Stimulated activated CD4-positive, alpha-beta T cell treated with anti-CD3 and anti-CD28 coated beads, Interleukin-4, amount 100 ng/mL, for 24 hours (primary cell): Measurements from ENCODE around the gene PPT1.

Source experiments
- DNase-seq: peaks from one replicate; pipeline ENCODE4 v3.0.0-alpha.2; 2020

Gene PPT1

DNA sequence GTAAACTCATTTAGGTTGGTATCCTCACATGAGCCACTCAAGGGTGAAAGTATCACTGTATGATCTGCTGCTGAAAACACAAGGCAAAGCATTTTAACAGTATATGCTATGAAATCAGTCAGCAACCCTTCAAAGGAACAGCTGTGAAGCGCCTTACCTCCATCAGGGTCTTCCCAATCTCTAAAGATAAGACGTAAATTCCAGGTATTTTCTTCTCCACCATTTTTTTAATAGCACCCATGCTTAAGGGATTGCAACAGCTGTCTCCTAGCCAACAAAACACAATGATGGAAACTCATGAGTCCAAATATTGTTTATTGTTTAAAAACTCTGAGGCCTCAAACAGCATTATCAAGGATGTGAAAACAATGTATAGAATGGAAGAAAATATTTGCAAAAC, 4.8 kb downstream of the PPT1 start:
- DNase-seq: no peak

DNA sequence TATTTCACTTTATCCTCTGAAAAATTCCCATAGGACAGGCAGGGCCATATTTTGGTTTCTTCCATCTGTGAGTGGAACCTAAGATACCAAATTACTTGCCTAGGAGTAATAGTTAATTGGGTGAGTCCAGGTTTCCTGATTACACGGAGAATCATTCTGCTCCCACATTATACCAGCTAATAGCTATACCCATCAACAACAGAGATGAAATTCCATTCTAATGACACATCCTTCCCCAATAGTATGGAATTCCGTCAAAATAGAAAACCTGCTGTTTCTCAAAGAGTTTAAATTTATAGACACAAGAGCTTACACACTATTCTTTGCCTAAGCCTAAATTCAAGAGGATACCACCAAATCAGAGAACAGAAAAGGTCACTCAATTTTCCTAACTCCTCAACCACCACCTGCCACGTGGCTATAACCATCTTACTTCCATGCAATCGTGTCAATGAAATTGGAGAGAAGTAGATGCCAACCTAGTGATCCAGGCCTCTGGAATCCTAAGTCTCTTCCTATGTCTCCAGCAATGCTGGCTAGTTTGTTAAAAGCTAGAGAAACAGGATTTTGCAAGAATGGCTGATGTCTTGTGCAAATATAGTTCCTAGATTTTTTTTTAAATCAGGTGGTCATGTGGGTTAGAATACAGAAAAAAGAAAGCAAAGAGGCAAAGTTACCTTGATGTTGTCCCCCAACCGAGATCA, 6.2 kb downstream of the PPT1 start:
- no peak for DNase-seq

DNA sequence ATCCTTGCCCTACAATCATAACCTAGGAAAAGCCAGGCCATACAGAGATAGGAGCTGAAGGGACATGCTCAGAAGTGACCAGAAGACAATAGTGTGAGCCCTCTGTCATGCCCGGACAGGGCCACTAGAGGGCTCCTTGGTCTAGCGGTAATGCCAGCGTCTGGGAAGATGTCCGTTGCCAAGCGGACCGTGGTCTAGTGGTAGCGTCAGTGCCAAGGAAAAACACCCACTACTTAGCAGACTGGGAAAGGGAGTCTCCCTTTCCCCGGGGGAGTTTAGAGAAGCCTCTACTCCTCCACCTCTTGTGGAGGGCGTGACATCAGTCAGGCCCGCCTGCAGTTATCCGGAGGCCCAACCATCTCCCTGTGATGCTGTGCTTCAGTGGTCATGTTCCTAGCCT, 12.3 kb downstream of the PPT1 start:
- peak; percentile 38 for DNase-seq

DNA sequence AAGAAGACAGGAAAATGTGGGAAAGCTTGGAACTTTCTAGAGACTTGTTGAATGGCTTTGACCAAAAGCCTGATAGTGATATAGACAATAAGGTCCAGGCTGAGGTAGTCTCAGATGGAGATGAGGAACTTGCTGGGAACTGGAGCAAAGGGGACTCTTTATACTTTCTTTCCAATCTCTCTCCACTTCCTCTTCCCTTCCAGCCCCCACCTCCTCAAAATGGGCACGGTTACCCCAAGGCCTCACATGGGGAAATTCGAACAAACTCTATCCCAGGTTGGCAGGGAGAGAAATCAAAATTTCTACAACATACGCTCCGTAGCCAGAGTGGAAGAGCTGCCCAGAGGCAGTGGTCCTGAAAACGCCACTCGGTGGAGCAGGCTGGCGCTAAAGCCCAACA, 15.2 kb downstream of the PPT1 start:
- no peak for DNase-seq

DNA sequence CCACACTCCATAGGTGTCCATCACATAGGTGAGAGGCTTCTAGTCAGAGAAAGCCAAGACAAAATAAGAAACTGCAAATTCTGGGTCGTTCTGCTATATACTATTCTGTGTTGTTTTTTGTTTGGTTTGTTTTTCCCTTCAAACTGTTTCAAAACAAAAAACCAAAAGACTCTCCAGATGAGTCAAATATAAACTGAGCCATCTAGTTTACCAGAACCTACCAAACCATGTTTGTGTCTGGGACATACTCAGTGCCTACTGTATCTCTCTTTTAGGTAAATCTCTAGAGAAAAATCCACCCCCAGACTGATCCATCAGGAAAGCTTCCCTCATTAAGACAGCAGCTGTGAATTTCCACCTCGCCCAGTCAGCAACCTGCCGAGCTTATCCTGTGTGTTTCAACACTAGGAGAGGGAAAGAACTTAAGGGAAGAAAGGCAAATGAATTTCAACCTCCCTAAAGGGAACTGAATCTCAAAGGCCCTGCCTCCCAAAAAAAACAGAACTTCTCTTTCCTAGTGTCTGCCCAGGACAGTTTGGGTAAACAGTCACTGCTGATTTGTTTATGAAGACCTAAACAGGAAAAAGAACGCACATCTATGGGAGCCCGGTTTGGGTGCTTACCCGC, 17.2 kb downstream of the PPT1 start:
- DNase-seq: no peak

DNA sequence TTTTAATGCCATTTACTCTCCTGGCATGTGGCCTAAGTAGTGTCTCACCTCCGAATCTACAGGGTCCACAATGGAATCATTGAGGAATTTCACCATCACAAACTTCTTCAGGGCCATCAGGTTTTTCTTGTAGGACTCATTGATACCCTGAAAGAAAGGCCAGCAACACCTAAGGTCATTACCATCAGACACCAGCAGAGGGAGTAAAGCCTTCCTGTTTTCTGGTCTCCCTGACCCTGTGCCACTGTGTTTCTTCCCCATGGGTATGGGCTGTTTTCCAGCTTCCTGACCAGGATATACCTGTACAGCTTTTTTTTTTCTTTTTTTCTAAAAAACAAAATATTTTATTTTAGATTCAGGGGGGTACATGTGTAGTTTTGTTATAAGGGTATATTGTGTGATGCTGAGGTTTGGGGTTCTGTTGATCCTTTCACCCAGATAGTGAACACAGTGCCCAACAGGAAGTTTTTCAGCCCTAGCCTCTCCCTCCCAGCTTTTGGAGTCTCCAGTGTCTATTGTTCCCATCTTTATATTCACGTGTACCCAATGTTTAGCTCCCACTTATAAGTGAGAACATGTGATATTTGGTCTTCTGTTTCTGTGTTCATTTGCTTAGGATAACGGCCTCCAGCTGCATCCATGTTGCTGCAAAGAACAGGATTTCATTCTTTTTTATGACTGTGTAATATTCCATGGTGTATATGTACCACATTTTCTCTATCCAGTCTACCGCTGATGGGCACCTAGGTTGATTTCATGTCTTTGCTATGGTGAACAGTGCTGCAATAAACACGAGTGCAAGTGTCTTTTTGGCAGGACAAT, 18.3 kb downstream of the PPT1 start:
- DNase-seq: peak; percentile 64

DNA sequence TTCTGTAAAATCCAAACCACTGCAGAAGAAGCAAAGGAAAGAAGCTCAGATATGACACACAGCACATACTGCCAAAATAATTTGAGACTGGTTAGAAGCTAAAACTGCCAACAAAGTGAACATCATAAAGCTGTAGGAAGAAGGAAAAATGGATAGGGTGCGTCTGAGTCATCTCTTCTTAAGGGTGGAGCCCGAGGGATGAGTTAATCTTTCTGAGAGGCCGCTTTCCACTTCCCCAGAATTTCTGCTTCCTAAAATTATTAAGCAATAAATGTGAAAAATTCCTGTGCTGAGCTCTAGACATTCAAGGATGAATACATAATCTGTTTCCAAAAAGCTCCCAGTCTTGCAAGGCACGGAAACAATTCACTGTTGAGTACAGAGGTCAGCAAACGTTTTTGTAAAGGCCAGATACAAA, 20.1 kb downstream of the PPT1 start:
- no peak for DNase-seq

DNA sequence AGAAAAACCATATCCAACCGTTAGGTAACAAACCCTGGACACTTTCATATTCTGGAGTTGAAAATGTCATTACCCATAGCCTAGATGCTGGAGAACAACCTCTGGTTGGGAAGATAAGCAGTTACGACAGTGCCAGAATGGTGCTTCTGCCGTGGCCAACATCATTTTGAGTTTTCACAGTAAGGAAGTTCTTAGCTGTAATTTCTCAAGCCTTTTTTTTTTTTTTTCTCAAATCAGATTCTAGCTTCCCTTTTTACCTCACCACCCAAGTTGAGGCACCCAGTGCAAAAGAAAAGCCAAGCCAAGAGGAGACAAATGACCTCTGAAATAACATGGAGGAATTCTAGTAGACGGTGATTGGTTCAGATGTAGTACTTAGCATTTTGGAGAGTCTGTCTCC, 21.8 kb downstream of the PPT1 start:
- DNase-seq: no peak

DNA sequence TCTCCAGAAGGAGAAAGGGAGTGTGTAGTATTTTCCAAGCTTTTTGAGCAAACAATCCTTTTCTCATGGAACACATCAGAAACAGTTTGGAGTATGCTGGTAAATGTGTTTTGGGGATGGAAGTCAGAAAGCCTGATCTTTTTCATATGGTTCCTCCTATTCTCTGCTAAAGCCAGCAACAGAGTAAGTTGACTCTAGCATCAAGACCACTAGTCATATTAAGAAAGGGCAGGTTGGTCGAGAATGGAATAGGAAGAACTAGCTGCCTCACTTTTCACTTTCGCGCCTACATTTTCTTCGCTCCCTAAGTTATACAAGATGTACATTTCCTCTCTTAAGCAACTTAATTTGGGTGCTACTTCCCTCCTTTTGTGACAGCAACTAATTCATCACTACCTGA, 24.0 kb downstream of the PPT1 start:
- no peak for DNase-seq

DNA sequence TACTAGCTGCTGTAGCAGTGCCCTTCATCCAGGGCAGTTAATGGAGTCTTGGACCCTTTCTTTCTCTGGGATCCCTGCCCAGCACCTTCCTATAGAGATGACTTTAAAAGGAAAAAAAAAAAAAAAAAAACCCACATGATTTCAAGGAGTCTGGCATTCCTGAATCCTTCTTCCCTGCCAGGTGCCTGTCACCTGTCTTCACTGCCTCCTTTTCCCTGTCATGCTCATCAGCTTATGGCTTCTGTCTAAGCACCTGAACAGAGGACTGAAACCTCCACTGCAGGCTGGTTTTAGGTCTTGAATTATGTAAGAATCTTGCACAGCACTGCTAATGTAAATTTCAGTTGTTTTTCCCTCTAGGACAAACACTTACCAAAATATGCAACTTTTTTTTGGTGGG, 24.9 kb downstream of the PPT1 start:
- no peak for DNase-seq

DNA sequence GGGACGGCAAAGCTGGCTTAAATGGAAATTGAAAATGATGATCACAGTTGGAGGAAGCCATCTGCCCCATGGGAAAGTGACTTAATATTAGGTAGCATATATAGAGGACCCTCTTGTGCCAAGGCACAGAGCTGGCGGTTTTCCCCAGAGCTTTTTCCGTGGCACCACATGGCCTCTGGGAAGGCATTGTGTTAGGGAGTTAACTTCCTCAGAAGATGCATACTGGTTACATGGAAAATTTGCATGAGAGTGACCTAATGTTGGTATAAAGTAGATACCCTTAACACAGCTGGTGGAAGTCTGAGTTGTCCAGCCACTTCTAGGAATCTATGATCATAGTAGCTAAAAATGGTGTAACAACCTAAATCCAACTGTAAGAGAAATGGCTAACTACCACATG, 29.2 kb downstream of the PPT1 start:
- no peak for DNase-seq

DNA sequence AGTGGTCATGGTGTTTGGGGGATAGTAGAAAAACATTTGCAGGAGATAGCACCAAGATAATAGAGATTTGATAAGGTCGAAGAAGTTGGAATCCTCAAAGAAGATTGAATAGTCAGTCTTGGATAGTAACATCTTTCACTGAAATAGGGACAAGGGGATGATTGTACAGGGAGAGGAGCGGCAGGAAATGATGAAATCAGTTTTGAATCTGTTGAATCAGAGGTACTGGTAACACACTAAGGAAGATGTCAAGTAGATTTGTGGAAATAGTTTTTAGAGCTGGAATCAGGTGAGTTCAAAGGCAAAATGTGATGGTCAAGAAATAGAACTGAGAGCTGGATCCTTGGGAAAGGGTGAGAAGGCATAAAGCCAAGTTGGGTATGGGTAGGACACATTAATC, 30.0 kb downstream of the PPT1 start:
- DNase-seq: no peak

DNA sequence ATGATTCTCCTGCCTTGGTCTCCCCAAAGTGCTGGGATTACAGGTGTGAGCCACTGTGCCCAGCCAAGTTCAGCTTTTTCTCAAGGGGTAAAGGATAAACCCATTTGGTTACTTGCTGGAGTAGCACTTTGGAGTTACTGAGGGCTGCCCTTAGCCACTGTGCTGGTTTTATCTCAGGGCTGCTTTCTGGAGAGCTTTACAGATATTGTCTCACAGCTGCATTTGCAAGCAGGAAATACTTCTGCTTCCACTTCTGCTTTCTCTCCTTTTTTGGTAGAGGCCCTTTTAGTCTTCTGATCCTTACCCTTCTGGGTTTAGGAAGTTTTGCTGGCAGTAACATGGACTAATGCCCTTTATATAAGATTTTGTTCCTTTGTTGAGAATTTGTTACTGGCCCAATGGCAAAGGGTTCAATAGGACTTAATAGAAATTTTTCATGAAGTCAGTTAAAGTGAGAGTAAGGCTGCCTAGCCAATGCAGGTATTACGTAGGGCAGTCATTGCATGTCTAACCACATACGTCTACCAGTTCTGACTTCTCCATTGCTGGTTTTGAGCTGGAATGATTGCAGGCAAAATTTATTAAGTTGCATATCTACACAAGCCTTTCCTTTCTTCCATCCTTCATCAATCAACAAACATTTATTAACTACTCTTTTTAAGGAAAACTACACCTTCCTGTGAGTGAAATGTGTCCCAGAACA, 32.1 kb downstream of the PPT1 start:
- DNase-seq: no peak

DNA sequence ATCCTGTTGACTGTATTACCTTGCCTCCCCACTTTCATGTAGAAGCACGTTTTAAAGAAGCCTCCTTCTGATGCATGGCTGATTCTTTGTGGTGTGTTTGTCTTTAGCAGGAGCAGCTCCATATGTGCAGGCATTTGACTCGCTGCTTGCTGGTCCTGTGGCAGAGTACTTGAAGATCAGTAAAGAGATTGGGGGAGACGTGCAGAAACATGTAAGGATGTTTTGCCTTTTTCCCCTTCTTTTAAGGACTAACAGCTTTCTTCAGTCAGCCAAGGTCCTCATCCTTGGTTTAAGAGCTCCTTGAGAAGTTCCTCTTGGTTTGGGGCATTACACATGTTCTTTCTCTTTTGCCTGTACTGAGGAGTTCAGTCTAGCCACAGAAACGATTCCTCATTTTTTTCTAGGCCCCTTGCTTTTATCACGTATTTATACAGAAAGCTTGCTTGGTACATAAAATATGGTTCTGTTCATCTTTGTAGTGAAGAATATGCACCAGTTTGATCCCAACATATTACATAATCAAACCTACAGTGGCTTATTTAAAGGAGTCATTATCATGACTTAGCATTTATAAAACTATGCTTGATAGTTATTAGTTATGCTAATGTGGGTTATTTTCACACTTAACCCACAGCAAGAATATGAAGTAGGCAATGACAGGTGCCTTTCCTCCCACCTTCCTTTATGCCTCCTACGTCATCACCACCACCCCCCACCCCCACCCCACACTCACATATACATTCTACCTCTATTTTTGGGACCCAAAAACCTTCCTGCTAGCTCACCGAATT, 36.9 kb downstream of the PPT1 start:
- no peak for DNase-seq

DNA sequence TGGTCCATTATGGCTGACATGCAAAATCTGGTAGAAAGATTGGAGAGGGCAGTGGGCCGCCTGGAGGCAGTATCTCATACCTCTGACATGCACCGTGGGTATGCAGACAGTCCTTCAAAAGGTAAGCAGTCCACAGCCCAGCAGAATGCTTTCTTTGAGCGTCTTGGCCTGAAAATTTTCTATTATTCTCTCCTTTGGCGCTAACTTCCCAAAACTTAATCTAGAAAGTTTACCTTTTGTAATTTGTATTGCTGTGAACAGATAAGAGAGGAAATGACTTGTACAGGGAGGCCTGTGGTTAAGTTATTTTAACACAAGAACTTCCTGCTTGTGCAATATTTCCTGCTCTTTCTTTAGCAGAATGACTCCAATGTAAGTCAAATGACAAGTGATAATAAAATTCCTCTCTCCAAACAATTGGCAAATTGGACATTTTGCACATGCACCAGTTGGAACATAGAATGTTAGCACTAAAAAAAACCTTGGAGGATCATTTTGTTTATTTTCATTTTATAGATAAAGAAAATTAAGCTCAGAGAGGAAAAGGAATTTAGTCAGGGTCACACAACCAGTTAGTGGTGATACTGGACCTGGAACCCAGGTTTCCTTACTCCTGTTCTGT, 37.6 kb downstream of the PPT1 start:
- no peak for DNase-seq

DNA sequence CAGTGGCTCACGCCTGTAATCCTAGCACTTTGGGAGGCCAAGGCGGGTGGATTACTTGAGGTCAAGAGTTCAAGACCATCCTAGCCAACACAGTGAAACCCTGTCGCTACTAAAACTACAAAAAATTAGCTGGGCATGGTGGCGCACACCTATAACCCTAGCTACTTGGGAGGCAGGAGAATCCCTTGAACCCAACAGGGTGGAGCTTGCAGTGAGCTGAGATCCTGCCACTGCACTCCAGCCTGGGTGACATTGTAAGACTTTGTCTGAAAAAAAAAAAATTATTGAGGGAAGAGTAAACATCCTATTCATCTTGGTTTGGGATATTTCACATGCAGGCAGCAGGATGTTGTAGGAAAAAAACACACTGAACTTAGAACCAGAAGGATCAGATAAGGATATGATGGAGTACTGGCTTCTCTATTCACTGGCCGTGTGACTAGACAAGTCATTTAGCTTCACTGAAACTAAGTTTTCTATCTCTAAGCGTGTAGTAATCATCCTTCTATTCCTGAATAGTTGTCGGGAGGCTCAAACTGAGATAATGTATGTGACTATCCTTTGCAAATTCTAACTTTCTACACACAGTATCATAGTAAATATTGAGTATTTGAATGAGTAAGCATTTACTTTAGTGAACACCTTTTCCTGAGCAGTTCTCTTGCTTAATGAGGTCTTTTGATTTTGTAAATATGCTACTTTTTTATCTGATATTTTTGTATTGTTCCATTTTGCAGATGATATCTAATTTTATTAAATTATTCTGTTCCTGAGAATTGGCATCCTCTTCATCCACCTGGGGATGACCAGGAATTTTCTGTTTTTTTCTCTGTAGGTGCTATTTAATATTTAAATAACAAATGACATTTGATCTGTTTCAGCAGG, 38.4 kb downstream of the PPT1 start:
- DNase-seq: no peak

DNA sequence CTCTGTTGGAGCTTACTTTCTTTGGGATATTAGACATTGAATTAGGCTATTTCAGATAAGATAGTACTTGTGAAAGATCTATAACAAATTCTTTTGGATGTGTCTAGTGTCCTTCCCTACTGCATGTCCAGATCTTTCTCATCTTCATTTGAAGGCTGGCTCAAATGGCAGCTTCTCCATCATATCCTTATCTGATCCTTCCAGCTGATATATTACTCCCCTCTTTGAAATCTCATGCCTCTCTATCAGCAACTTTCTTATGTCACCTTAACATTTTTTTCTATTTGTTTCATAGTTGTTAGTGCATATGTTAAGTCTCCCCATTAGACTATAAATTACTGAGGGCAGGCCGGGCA, 39.0 kb downstream of the PPT1 start:
- no peak for DNase-seq

DNA sequence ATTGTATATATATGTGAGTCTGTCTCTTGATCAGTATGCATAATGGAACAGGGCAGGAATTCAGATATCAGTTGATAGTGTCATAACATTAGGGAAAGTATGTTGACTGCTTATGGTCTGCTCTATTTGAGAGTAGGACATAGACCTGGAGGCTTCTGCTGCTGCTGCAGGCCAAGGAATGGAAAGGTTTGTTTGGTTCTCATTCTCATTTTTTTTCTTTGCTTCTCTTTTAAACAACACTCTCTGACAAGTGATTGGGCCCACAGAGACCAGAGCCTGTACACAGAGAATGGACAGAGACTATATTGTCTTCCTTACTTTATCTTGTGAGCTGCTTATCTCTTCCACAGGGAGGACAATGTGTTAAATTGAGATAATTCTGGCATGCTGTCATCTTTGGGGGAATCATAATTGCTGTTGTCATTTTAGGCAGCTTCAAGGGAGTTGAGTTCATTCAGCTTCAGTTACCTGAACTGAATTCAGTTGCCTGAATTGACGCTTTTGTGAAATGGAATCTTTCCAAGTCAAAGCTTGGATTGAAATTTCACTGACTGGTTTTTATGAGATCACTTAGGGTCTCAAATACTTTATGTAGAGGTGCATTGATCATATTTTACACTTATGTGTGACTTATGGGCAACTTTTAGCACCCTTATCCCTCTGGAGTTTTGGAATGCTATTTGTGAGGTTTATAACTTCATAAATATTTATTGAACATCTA, 39.6 kb downstream of the PPT1 start:
- no peak for DNase-seq

DNA sequence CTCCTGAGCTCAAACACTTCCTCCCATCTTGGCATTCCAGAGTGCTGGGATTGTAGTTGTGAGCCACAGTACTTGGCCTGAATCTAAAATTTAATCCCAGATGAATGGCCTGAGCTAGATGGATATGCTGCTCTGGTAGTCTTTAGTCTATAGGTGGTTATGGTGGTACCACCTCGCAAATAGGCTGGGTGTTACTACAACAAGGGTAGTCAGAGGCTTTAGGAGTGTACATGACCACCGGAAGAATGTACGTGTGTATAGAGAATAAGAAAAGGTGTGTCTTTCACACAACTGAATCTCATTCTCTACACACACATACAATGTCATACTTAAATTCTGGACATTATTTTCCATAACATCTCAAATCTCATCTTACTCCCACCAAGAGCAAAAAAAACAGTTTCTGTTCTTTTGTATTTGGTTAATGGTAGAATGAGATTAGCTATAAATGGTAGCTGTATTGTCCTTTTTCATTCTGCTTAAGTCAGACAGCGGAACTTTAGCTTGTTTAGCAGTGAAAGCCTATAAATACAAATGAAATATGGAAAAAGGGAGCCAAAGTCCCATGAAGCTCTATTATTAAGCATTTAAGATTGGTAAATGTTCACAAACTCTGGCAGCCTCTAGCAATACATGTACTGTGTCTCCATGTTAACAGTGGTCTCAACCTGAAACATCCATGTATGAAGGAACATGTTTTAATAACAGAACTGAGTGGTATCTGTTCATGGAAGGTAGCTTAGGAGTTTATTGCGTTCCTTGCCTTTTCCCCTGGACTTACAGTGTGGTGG, 40.3 kb downstream of the PPT1 start:
- no peak for DNase-seq
